NCI-H1048 (cell line): ENCODE measurements around the gene PPM1F.

Experiments used
- DNase-seq: peaks from one replicate; lab custom pipeline; 2025; lab: John Stamatoyannopoulos, UW

Gene PPM1F

DNA sequence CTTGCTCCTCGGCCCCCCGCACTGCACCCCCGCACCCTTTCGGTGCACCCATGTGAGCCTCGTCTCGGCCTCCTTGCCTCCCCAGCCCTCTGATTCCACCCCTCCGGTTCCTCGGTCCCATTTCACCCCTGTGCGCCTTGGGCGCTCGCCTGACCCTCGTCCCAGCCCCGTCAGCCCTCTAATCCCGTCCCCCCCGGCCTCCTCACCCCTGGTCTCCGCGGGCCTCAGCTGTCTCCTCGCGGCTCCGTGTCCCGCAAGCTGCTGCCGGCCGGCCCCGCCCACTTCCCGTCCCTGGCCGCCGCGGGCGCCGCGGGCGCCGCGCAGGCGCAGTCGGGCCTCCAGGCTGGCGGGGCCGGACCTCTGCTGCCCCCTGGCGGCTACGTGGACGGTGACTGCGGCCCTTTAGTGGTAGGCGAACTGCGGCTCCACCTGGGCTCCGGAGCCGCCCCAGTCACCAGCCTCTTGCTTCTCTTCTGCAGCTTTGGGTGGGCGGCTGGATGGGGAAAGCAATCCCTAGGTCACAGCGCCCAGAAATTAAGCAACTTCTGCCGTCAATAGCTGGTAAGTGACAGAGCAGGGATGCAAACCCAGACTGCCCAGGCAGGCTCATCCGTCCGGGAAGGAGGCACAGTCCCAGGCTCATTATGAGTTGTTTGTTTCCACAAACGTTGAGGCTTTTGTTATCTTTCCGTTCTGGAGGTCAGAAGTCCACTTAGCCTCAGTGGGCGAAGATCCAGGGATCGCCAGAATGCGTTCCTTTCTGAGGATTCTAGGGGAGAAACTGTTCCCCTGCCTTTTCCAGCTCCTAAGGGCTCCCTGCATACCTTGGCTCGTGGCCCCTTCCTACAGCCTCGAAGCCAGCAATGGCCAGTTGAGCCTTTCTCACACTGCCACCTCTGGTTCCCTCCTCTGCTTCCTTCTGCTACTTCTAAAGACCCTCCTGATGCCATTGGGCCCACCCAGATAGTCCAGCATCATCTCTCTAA lies at the start of gene PPM1F:
Gene PPM1F, minus strand, starts transcription at position 263 of the 986 bp plus-strand sequence. CDS start 6,800 bp downstream, outside the sequence.
- DNase-seq, result peak; percentile 50

DNA sequence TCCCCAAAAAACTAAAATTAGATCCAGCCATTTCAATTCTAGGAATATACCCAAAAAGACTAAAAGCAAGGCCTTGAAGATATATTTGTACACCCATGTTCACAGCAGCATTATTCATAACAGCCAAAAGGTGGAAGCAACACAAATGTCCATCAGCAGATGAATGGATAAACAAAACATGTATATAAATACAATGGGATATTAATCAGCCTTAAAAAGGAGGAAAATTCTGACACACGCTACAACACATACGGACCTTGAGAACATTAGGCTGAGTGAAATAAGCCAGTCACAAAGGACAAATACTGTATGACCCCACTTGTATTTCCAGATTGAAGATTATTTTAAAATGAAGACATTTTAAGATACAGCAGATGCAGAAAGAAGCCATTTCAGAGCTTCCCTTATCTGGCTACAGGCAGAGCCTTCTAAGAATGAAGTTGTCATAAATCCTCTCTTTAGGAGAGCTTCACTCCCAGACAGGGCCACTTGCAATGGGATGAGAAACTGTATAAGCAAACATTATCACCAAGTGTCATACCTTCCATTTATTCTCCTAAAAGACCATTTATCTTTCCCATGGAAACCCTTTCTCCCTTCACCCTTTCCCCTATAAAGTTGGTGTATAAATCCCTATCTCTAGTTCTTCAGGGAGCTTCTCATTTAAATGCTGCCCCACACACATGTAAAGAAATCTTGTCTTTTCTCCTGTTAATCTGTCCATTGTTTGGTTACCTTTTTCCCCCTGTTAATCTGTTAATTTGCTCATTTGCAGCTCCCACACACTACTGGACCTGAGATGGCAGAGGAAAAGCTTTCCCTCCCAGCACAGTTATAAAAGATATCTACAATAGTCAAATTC lies 49.2 kb upstream of the PPM1F start:
- DNase-seq, result no peak

DNA sequence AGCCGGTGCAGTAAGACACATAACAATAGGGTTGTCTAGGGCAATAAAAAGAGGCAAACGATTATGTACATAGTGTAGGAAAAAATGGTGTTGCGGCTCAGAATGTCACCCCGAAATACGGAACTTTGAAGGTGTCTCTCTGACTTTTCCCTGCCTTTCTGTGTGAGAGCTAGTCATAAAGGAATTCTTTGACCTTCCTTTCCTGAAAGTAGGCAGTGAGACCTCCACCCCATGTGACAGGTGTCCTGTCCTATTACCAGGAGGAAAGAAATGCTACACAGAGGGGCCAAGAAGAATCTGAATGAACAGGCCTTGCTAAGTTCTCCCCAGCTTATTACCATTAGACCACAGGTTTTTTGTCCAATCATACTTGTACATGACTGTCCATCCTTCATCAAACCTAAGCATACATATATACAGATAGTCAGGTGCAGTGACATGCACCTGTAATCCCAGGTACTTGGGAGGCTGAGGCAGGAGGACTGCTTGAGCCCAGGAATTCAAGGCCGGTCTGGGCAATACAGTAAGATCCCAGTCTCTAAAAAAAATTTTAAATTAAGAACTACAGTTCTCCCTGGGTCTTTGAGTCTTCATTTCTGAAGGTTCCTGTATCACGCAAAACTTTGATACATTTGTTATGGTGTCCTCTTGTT lies 46.1 kb upstream of the PPM1F start:
- DNase-seq, result no peak

- no peak for DNase-seq
Observed at GRCh38 chr22:21996175-21996720, 43.6 kb upstream of the PPM1F start.

DNA sequence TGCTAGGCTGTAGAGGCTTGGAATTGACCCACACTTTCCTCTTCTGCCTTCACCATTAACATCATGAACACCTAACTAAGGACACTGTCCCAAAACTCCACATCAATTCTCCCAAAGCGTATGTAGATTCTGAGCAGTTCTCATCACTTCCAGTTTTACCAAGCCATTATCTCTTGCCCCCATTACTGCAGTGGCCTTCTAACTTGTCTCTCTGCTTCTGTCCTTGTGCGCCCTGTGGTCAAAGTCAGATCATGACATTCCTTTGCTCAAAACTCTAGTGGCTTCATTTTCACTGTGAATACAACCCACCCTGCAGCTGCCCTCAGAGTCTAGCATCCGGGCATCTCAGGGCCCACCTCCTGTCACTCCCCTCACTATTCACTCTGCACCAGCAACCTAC lies 43.0 kb upstream of the PPM1F start:
- DNase-seq, result no peak

DNA sequence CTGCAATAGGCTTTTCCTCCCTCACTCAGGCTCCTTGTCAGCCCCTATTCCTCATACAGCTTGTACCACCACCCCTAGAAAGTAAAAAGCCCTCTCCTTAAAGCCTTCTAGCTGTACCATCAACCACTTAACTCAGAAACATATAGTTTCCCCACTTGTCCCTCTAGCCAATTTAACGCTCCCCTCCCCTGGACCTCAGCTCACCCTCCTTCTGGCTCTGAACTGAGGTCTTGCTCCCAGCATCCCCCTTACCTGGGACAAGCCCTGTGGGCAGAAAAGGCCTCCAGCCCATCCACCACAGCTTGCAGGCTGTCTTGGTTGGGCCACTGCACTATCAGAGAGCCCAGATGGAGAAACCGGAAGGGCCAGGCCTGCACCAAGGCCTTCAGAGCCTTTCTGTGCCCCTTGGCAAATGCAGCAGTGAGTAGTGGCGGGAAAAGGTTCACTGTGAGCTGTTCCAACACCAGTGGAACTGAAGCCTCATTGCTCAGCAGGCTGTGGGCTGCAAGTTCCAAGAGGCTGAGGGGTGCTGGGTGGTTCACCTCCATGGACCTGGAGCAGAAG lies 42.3 kb upstream of the PPM1F start:
- no peak for DNase-seq

DNA sequence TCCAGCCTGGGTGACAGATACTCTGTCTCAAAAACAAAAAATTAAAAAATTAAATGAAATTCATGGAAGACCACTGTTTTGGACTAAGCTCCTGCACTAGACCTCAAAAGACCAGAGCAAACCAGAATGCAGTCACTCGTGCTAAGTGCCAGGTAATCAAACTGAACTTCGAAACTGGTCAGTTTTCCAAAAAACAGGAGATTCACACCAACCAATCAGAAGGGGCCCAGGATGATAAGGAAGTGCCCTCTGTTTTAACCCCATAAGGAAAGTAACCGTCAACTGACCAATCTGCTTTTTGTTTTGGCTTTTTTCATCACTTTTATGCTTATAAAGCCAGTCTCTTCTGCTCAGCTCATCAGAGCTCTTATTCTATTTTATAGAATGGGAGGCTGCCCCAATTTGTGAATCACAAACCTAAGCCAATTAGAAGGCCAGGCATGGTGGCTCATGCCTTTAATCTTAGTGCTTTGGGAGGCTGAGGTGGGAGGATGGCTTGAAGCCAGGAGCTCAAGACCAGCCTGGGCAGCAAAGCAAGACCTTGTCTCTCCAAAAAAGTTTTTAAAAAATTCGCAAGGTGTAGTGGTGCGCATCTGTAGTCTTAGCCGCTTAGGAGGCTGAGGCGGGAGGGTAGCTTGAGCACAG lies 40.1 kb upstream of the PPM1F start:
- no peak for DNase-seq

- DNase-seq, result no peak
Observed at GRCh38 chr22:21991774-21992173, 39.1 kb upstream of the PPM1F start.

GRCh38 chr22:21991304-21991596 lies 38.6 kb upstream of the PPM1F start:
- DNase-seq, result no peak

GRCh38 chr22:21990445-21991303 lies 38.0 kb upstream of the PPM1F start:
- DNase-seq, result no peak

DNA sequence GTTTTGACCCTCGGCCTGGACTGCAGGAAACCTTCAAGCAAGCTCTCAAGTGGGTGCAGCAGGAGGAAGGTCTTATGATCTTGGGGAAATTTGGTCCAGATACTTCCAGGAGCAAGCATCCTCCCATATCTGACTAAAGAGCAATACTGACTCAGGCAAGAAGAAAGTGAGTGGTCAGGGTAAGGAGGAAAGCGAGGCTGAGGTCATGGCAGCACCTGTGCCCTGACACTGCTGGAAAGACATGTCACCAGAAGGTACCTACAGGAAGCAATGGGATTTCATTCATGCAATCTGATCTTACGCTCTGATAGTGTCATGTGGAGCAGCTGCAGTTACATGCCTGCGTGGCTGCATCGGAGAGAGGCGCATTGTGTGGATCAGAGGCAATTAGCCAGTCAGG lies 36.4 kb upstream of the PPM1F start:
- no peak for DNase-seq

DNA sequence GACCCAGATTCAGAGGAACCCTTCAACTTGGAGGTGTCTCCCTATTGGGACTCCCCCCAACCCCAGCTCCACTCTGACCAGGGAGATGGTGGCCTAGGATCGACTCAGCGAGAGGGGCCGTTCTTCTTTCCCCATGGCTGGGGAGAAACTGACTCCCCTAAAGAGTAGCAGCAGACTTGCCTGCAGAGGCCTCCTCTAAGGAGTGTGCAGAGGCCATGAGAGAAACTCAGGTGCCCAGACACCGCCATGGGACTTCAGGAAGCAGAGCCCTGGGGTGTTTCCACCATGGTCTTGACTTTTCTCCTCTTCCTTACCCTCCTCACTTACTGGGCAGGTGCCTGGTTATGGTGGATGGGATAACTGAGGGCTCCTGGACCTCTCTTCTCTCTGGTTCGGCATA lies 32.6 kb upstream of the PPM1F start:
- no peak for DNase-seq

GRCh38 chr22:21984793-21985192 lies 32.1 kb upstream of the PPM1F start:
- no peak for DNase-seq

DNA sequence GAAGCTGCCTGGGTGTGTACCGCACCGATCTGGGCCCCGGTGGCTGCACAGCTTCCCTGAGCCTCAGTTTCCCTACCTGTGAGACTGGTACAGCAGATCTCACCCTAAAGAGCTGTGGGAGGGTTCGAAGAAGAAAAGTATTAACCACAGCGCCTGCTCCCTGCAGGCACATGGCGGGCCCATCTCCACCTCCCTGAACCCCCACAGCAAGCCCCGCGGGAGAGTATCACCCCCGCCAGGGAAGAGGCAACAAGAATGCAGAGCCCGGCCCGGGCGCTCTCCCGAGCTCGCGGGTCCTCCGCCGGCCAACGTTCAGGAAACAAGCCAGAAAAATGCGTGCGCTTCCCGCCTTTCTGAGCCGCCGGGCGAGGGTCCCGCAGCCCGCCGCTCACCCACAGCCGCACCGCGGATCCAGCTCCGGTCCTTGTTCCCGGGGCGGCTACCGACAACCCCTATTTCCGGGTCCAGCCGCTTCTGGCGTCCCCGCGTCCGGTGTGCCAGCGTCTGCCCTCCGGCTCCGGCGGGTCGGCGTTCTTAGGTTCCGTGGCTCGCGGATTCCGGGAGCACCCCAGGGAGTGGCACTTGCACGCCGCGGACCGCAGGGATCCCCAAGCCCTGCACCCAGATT lies 29.8 kb upstream of the PPM1F start, which contains the start of gene TOP3B:
Gene TOP3B, minus strand, starts transcription at position 450 of the 628 bp plus-strand sequence. CDS start 7,078 bp downstream, outside the sequence.
- peak; percentile 62 for DNase-seq

DNA sequence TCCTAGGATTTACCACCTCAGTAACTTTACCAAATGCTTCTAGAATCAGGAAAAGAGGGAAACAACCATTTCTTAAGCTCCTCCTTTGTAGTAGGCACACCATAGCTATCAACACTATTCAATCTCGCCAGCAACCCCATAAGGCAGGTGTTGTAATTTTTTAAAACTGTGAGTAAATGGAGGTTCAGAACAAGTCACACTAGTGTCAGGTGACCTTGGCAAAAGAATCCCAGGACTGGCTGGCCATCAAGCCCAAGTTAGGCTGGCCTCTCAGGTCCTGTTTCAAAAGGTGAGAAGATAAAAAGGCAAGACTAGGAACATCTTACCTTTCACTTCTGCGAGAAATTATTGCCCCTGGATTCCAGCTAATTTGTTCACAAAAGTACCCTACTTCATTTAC lies 29.2 kb upstream of the PPM1F start:
- no peak for DNase-seq

- DNase-seq, result no peak
Observed at GRCh38 chr22:21980547-21980946, 27.9 kb upstream of the PPM1F start.

- DNase-seq, result no peak
Observed at GRCh38 chr22:21978564-21979386, 26.1 kb upstream of the PPM1F start.

GRCh38 chr22:21977814-21978213 lies 25.2 kb upstream of the PPM1F start:
- DNase-seq, result no peak

- no peak for DNase-seq
Observed at GRCh38 chr22:21975854-21976345, 23.3 kb upstream of the PPM1F start.
